ENCODE results near the gene DISC1.

DISC1 gene

GRCh38 chr1:231626535-231626950 lies at the start of gene DISC1:
TSS of gene DISC1 (plus strand) at chr1:231626790. CDS start at chr1:231626868, 78 bp downstream.
- no peak for TF ChIP-seq CTCF (IDR thresholded peaks at IDR 0.05)

- no peak for TF ChIP-seq CTCF (IDR thresholded peaks at IDR 0.05)
Observed at GRCh38 chr1:231576804-231577718, 49.5 kb upstream of the DISC1 start.

GRCh38 chr1:231580874-231581273 lies 45.7 kb upstream of the DISC1 start:
- TF ChIP-seq CTCF (IDR thresholded peaks at IDR 0.05), result no peak

GRCh38 chr1:231581859-231582258 lies 44.7 kb upstream of the DISC1 start:
- TF ChIP-seq CTCF (IDR thresholded peaks at IDR 0.05), result no peak

- no peak for TF ChIP-seq CTCF (IDR thresholded peaks at IDR 0.05)
Observed at GRCh38 chr1:231583376-231583775, 43.2 kb upstream of the DISC1 start.

- TF ChIP-seq CTCF (IDR thresholded peaks at IDR 0.05), result peak; percentile 69
Observed at GRCh38 chr1:231584117-231584516, 42.5 kb upstream of the DISC1 start.

GRCh38 chr1:231584921-231585320 lies 41.7 kb upstream of the DISC1 start:
- TF ChIP-seq CTCF (IDR thresholded peaks at IDR 0.05), result no peak

All from LNCAP (cell line).